K562 (cell line): ENCODE measurements around the gene HACE1. TPM values are rescaled to one million over a fixed set of nuclear protein-coding genes. Genes with fewer than 3 reads are reported as not detected.

Source experiments
- ATAC-seq: fragments of 200-7000 bp; cut with Tn5 transposase; 3 replicates; pipeline ENCODE4 v1.9.1; 2020; ENCODE audit warnings: moderate library complexity
- BruUV-seq: library from RNA; stranded (reverse); fragments of 400-500 nt; replicated peaks from 2 replicates; lab custom pipeline; 2021; lab: Mats Ljungman, UMichigan
- CTCF ChIA-PET: fragments of 300-600 bp; formaldehyde crosslinking; extraction: SDS; loops from one replicate; lab custom pipeline; 2021; ENCODE audit warnings: low intra/inter-chr PET ratio; lab: Yijun Ruan, JAX
- POLR2A ChIA-PET: fragments of 300-600, 350-650 bp; sonication (Branson Sonifier 250); formaldehyde crosslinking; extraction: SDS; loops from one replicate; lab custom pipeline; 2021; ENCODE audit warnings: antibody characterized with exemption, inconsistent platforms; lab: Yijun Ruan, JAX
- DNase-seq, 4 experiments: peaks; one replicate each; pipeline versions ENCODE4 v3.0.0 to v3.0.0-alpha.2; 2011 to 2018; ENCODE audit warnings: low spot score in 3 of 4, mixed read lengths in 3 of 4; ENCODE audit errors: extremely low read depth in 1 of 4
- FAIRE-seq: peaks from 2 replicates; lab custom pipeline; 2011; peaks lifted over from hg19 to GRCh38; lab: Jason Lieb, UNC
- H2AFZ ChIP-seq: 2 replicates; pipeline ENCODE4 v1.6.0; 2011; ENCODE audit warnings: low read depth, low read length, control low read depth, inconsistent platforms
- H3K27ac ChIP-seq: fragments of 200-600 bp; 3 replicates; pipeline ENCODE4 v1.8.0; 2011; ENCODE audit warnings: low read depth, mild to moderate bottlenecking, control low read depth, inconsistent platforms, low read length, moderate library complexity, mixed read lengths; ENCODE audit errors: extremely low read depth
- H3K27me3 ChIP-seq, 2 experiments: fragments of 300-600 bp in 1 of 2; 2 replicates in 1 of 2; 3 replicates in 1 of 2; pipeline versions ENCODE4 v1.6.0 to v1.8.0; 2011; ENCODE audit warnings: inconsistent platforms in 2 of 2, low read length in 2 of 2, mild to moderate bottlenecking in 1 of 2, mixed read lengths in 1 of 2, moderate library complexity in 1 of 2; ENCODE audit not compliant: control insufficient read depth in 2 of 2, insufficient read depth in 2 of 2
- H3K36me3 ChIP-seq: fragments of 300-600 bp; 3 replicates; pipeline ENCODE4 v1.8.0; 2011; ENCODE audit warnings: mild to moderate bottlenecking, low read length, inconsistent platforms; ENCODE audit not compliant: control insufficient read depth, insufficient read depth
- H3K4me1 ChIP-seq, 2 experiments: fragments of 200-600 bp in 1 of 2; replicated peaks in 1 of 2; 2 replicates in 1 of 2; 3 replicates in 1 of 2; pipeline versions ENCODE4 v1.5.1 to v1.8.0; 2011; ENCODE audit warnings: inconsistent platforms in 2 of 2, low read length in 2 of 2, mild to moderate bottlenecking in 1 of 2, mixed read lengths in 1 of 2, moderate library complexity in 1 of 2; ENCODE audit not compliant: control insufficient read depth in 2 of 2, insufficient read depth in 2 of 2
- H3K4me2 ChIP-seq: 2 replicates; pipeline ENCODE4 v1.6.1; 2011; ENCODE audit warnings: low read length, control low read depth, inconsistent platforms, mixed read lengths; ENCODE audit not compliant: insufficient read depth
- H3K4me3 ChIP-seq: fragments of 200-600 bp; sonication (generic), shearing (Covaris generic); 2 replicates; pipeline ENCODE4 v1.5.1; 2016; ENCODE audit warnings: control low read depth, inconsistent platforms
- H3K79me2 ChIP-seq: fragments of 200-600 bp; 3 replicates; pipeline ENCODE4 v1.8.0; 2011; ENCODE audit warnings: low read length, inconsistent platforms; ENCODE audit not compliant: control insufficient read depth, insufficient read depth
- H3K9ac ChIP-seq, 2 experiments: 2 replicates each; pipeline versions ENCODE4 v1.6.0 to v1.6.1; 2011; ENCODE audit warnings: low read depth in 2 of 2, low read length in 2 of 2, control low read depth in 1 of 2, inconsistent platforms in 1 of 2, mild to moderate bottlenecking in 1 of 2, mixed read lengths in 1 of 2; ENCODE audit not compliant: insufficient read depth in 1 of 2
- H3K9me1 ChIP-seq: one replicate; pipeline ENCODE4 v1.6.0; 2011; ENCODE audit warnings: inconsistent platforms, mild to moderate bottlenecking, low read length, moderate library complexity; ENCODE audit not compliant: control insufficient read depth, insufficient read depth
- H3K9me3 ChIP-seq: replicated peaks from 2 replicates; pipeline ENCODE4 v1.5.1; 2011; ENCODE audit warnings: low read depth, low read length, inconsistent platforms; ENCODE audit not compliant: control insufficient read depth, insufficient read depth
- H4K20me1 ChIP-seq: replicated peaks from 2 replicates; pipeline ENCODE4 v1.6.1; 2011; ENCODE audit warnings: low read length, inconsistent platforms, mixed read lengths; ENCODE audit not compliant: control insufficient read depth, insufficient read depth
- ARHGAP35 ChIP-seq: fragments of 450-650 bp; IDR thresholded peaks from 2 replicates; pipeline ENCODE4 v1.6.1; 2018; ENCODE audit not compliant: partially characterized antibody
- KAT8 ChIP-seq: fragments of 450-650 bp; IDR thresholded peaks from 2 replicates; pipeline ENCODE4 v1.6.1; 2016; ENCODE audit warnings: low read depth, mild to moderate bottlenecking
- KDM4B ChIP-seq, 2 experiments: fragments of 450-650 bp in 1 of 2; sonication (generic) in 1 of 2; IDR thresholded peaks; 2 replicates each; pipeline ENCODE4 v1.6.1; 2016 to 2017; ENCODE audit warnings: borderline replicate concordance in 2 of 2, antibody characterized with exemption in 1 of 2, low read depth in 1 of 2, mild to moderate bottlenecking in 1 of 2
- KLF1 ChIP-seq: fragments of 450-650 bp; IDR thresholded peaks from 2 replicates; pipeline ENCODE4 v1.6.1; 2016; ENCODE audit warnings: missing genetic modification characterization, missing compliant biosample characterization
- NR2C2 ChIP-seq, 2 experiments: fragments of 200-800 bp in 1 of 2; sonication (Bioruptor generic) in 1 of 2; sonication (generic) in 1 of 2; formaldehyde crosslinking in 1 of 2; IDR thresholded peaks; 2 replicates each; pipeline versions ENCODE4 v1.6.1 to v1.8.0; 2016 to 2022; ENCODE audit warnings: mild to moderate bottlenecking in 1 of 2, missing compliant biosample characterization in 1 of 2, missing genetic modification characterization in 1 of 2, missing genetic modification reagents in 1 of 2
- RCOR1 ChIP-seq, 2 experiments: IDR thresholded peaks; 2 replicates each; pipeline ENCODE4 v1.6.1; 2012; ENCODE audit warnings: low read depth in 2 of 2, low read length in 2 of 2, borderline replicate concordance in 1 of 2, improper control_type of control experiment in 1 of 2
- THRAP3 ChIP-seq: fragments of 450-650 bp; IDR thresholded peaks from 2 replicates; pipeline ENCODE4 v1.6.1; 2016; ENCODE audit warnings: mild to moderate bottlenecking, inconsistent platforms, borderline replicate concordance
- ZBTB49 ChIP-seq: sonication (generic); formaldehyde crosslinking; IDR thresholded peaks from 2 replicates; pipeline ENCODE4 v1.8.0; 2022; ENCODE audit warnings: missing genetic modification reagents, mild to moderate bottlenecking, borderline replicate concordance
- ZC3H8 ChIP-seq: fragments of 450-650 bp; IDR thresholded peaks from 2 replicates; pipeline ENCODE4 v1.6.1; 2017
- ZNF655 ChIP-seq: fragments of 250-450 bp; sonication (Bioruptor Pico); IDR thresholded peaks from 2 replicates; pipeline ENCODE4 v1.5.0; 2021
- ZNF75A ChIP-seq: fragments of 450-650 bp; formaldehyde crosslinking; IDR thresholded peaks from 2 replicates; pipeline ENCODE4 v1.4.0; 2020; ENCODE audit warnings: mild to moderate bottlenecking
- WGBS: fragments of 100-300 bp; shearing (Covaris generic); methylation state at CpG from one replicate; pipeline ENCODE4 v1.1.6; 2016; ENCODE audit warnings: low coverage, mixed read lengths; ENCODE audit not compliant: insufficient coverage; ENCODE audit errors: missing lambda C conversion rate; 5-methylcytosine and 5-hydroxymethylcytosine counted together
- in situ Hi-C: fragments of 300-500 bp; cut with MboI; formaldehyde crosslinking; loops from 4 replicates; pipeline ENCODE4 v1.15.0; 2018; ENCODE audit warnings: inconsistent platforms, mixed read lengths
- intact Hi-C: fragments of 100-400 bp; cut with micrococcal nuclease; formaldehyde crosslinking; loops from 2 replicates; pipeline ENCODE4 v1.14.2; 2022
- polyA plus RNA-seq, 8 experiments: library from polyadenylated mRNA; depleted of rRNA in 4 of 8; stranded (reverse) in 5 of 8; unstranded in 3 of 8; fragments of >200 nt; fragmentation: Nextera tagmentation in 2 of 8; fragmentation: Illumina TruSeq in 1 of 8; extraction: Ambion mirVana in 2 of 8; extraction: Trizol in 1 of 8; gene quantifications; 2 replicates each; pipeline versions ENCODE4 v1.2.1 to v1.2.3, GENCODE V29; 2011 to 2014; ENCODE audit warnings: inconsistent platforms in 1 of 8, missing spikeins in 1 of 8
- total RNA-seq, 7 experiments: library from RNA; depleted of rRNA in 6 of 7; stranded (reverse); fragments of >200 nt in 6 of 7; fragmentation: Illumina TruSeq in 2 of 7; extraction: Trizol in 2 of 7; gene quantifications; 2 replicates each; pipeline versions ENCODE4 v1.2.1 to v1.2.3, GENCODE V29; 2011 to 2021; ENCODE audit warnings: low replicate concordance in 1 of 7
- TF ChIP-seq, protein P1 (sequence below): fragments of 250-450 bp; sonication (Bioruptor Pico); IDR thresholded peaks from 2 replicates; pipeline ENCODE4 v1.8.0; 2021; ENCODE audit warnings: mild to moderate bottlenecking, moderate library complexity

Gene HACE1
- total and polyA plus RNA-seq, 9 of the 15 experiments (the other 6 are each of a cell fraction or from before 2014, with no cell fraction given): 3.6 to 19.9 (median 9.1) TPM

DNA sequence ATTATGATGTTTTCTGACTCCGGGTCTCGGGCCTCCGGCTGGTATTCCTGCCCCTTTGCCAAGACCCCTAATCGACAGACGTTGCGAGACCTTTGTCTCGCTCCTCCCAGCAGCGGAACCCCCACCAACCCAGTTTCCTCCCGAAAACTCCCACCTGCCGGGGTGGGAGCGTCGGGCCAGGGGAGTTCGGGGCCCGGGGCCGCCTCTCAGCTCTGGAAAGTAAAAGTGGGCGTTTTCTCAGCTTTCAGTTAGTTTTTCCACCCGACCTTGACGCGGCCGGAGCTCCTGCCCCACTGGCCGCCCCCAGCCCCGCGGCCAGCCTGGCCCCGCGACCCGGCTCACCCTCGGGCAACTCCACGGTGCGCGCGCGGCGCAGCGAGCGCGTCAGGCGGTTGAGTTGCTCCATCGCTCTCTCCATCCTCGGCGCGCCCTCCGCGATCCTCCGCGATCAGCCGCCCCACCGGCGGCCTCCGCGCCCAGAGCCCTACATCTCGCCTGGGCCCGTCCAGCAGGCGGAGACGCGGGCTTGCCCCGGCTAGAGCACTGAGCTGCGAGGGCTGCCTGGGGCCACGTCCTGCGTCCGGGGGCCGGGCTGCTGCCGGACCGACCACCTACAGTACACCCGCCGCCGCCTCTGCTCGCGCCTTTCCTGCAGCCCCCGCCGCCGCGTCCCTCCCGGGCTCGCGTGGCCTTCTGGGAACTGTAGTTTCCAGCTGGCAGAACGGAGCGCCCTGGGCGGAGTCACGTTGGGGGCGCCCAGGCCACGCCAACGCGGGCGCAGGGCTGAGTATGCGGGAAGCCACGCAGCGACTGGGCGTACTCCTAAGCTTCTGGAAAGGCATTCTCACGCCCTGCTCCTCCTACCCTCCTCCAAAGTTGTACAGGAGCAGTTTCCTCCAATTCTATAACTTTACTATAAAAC, at the start of gene HACE1 (continued):
- TF ChIP-seq RCOR1 (IDR thresholded peaks at IDR 0.05; ENCODE audit: borderline replicate concordance in 1 of 2, low read depth in 2 of 2, low read length in 2 of 2): peak in 1 of 2 experiments; percentile 47; a peak in 1 of 4 replicates
- peak; percentile 70; the same call in 1 of the 2 replicates for TF ChIP-seq NR2C2 (CRISPR knock-in tag; IDR thresholded peaks at IDR 0.05)
- TF ChIP-seq NR2C2 (tag; IDR thresholded peaks at IDR 0.05): peak; percentile 90
- TF ChIP-seq KAT8: no peak
- TF ChIP-seq ZNF655 (CRISPR knock-in tag): no peak
- peak in 1 of 2 experiments; percentile 25; a peak in 1 of 4 replicates for TF ChIP-seq KDM4B (IDR thresholded peaks at IDR 0.05; ENCODE audit: borderline replicate concordance in 2 of 2, low read depth in 1 of 2)
- no peak for TF ChIP-seq ZC3H8
- TF ChIP-seq, all 486 proteins: peak for 113

- intact Hi-C loops: no loop called here
- no peak for FAIRE-seq
- TF ChIP-seq ZBTB49 (CRISPR knock-in tag) (no peak), ZNF75A (CRISPR knock-in tag) (no peak), KDM4B (IDR thresholded peaks at IDR 0.05; ENCODE audit: borderline replicate concordance in 2 of 2, low read depth in 1 of 2) (no peak), THRAP3 (no peak), ARHGAP35 (no peak), KLF1 (no peak)
- TF ChIP-seq, protein P1, sequence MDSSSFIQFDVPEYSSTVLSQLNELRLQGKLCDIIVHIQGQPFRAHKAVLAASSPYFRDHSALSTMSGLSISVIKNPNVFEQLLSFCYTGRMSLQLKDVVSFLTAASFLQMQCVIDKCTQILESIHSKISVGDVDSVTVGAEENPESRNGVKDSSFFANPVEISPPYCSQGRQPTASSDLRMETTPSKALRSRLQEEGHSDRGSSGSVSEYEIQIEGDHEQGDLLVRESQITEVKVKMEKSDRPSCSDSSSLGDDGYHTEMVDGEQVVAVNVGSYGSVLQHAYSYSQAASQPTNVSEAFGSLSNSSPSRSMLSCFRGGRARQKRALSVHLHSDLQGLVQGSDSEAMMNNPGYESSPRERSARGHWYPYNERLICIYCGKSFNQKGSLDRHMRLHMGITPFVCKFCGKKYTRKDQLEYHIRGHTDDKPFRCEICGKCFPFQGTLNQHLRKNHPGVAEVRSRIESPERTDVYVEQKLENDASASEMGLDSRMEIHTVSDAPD (CRISPR knock-in tag): no peak
Measured at GRCh38 chr6:104908888-104909525, 49.3 kb upstream of the HACE1 start.

More at GRCh38 chr6:104908888-104909525, 49.3 kb upstream of the HACE1 start:
- POLR2A ChIA-PET: no interaction called here
- ATAC-seq (no peak), DNase-seq (no peak)
- H3K36me3 ChIP-seq: no peaks in the 10 kb centered on the region
- 0% methylated on average over 2 of the region's 2 CpGs for WGBS
- CTCF ChIA-PET: no interaction called here
- in situ Hi-C loops: no loop called here
- H3K27me3 ChIP-seq: peaks cover 0 to 13% of the 10 kb centered on the region in 2 experiments; a peak in 1 of 5 replicates
- no peaks in the 10 kb centered on the region for H3K9me3 ChIP-seq
- no peak overlapping the region for H3K9ac ChIP-seq
- no peak overlapping the region for H2AFZ ChIP-seq
- H3K79me2 ChIP-seq: no peaks in the 10 kb centered on the region
- H3K4me3 ChIP-seq: no peak overlapping the region
- H4K20me1 ChIP-seq: no peaks in the 10 kb centered on the region
- no peaks in the 10 kb centered on the region for H3K9me1 ChIP-seq
- H3K4me1 ChIP-seq: no peaks in the 10 kb centered on the region
- no peak overlapping the region for H3K4me2 ChIP-seq
- no peak overlapping the region for H3K27ac ChIP-seq
- no TSS peak for BruUV-seq
